WI38 (cell line): ENCODE results near the gene BSND.

Source experiments
- H3K4me3 ChIP-seq: 2 replicates; pipeline ENCODE4 v1.5.1; 2011; ENCODE audit warnings: low read depth, mild to moderate bottlenecking, control low read depth, low read length
- TF ChIP-seq, protein P1 (sequence below): IDR thresholded peaks from 2 replicates; pipeline ENCODE4 v1.5.1; 2012; ENCODE audit warnings: low read depth, mild to moderate bottlenecking, control low read depth, low read length

Gene BSND

GRCh38 chr1:55055951-55056631 lies 57.4 kb downstream of the BSND start:
- TF ChIP-seq, protein P1, sequence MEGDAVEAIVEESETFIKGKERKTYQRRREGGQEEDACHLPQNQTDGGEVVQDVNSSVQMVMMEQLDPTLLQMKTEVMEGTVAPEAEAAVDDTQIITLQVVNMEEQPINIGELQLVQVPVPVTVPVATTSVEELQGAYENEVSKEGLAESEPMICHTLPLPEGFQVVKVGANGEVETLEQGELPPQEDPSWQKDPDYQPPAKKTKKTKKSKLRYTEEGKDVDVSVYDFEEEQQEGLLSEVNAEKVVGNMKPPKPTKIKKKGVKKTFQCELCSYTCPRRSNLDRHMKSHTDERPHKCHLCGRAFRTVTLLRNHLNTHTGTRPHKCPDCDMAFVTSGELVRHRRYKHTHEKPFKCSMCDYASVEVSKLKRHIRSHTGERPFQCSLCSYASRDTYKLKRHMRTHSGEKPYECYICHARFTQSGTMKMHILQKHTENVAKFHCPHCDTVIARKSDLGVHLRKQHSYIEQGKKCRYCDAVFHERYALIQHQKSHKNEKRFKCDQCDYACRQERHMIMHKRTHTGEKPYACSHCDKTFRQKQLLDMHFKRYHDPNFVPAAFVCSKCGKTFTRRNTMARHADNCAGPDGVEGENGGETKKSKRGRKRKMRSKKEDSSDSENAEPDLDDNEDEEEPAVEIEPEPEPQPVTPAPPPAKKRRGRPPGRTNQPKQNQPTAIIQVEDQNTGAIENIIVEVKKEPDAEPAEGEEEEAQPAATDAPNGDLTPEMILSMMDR: no peak
- no peak overlapping the region for H3K4me3 ChIP-seq

GRCh38 chr1:55056632-55056992 lies 57.9 kb downstream of the BSND start:
- TF ChIP-seq, protein P1: no peak
- no peak overlapping the region for H3K4me3 ChIP-seq

GRCh38 chr1:55057270-55057955 lies 58.7 kb downstream of the BSND start:
- TF ChIP-seq, protein P1: no peak
- no peak overlapping the region for H3K4me3 ChIP-seq

DNA sequence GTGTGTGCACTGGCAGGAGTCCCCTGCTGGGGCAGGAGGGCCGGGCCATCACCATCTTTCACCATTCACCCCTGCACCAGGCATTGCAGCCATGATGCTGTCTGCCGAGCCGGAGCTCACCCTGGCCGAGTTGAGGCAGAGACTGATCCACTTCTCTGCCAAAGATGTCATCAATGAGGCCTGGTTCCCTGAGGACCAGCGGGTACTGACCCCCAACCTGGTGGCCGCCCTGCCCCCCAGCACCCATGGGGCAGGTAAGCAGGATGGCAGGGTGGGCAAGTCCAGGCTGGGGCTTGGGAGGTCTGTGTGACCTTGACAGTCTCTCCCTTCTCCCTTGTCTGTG lies 59.2 kb downstream of the BSND start:
- H3K4me3 ChIP-seq: no peak overlapping the region
- TF ChIP-seq, protein P1: no peak

- H3K4me3 ChIP-seq: no peak overlapping the region
- TF ChIP-seq, protein P1: no peak
These were observed 60.8 kb downstream of the BSND start for GRCh38 chr1:55059302-55060132.

GRCh38 chr1:55060133-55060999 lies 61.6 kb downstream of the BSND start:
- TF ChIP-seq, protein P1: no peak
- no peak overlapping the region for H3K4me3 ChIP-seq
